Progenitor cell of endocrine pancreas (in vitro differentiated cells): ENCODE measurements around the gene NDUFS2. TPM values are rescaled to one million over a fixed set of nuclear protein-coding genes. Genes with fewer than 3 reads are reported as not detected.
A peak's percentile ranks its signal among the peaks of the same experiment; 100 is the strongest.

Experiments used
- DNase-seq: peaks from one replicate; pipeline ENCODE4 v3.0.0; 2021; ENCODE audit warnings: low spot score; ENCODE audit not compliant: unreplicated experiment
- H3K27ac Mint-ChIP-seq: 2 replicates; pipeline ENCODE4 v1.8.0; 2021; ENCODE audit warnings: mild to moderate bottlenecking, moderate library complexity, mixed read lengths
- H3K27me3 Mint-ChIP-seq: 2 replicates; pipeline ENCODE4 v1.8.0; 2021; ENCODE audit warnings: mixed read lengths
- H3K36me3 Mint-ChIP-seq: 2 replicates; pipeline ENCODE4 v1.8.0; 2022; ENCODE audit warnings: mixed read lengths; ENCODE audit not compliant: insufficient read depth
- H3K4me1 Mint-ChIP-seq: 2 replicates; pipeline ENCODE4 v1.8.0; 2021; ENCODE audit warnings: low read depth, mixed read lengths
- H3K4me3 Mint-ChIP-seq: 2 replicates; pipeline ENCODE4 v1.8.0; 2021; ENCODE audit warnings: low read depth, mild to moderate bottlenecking, moderate library complexity, mixed read lengths
- H3K9me3 Mint-ChIP-seq: 2 replicates; pipeline ENCODE4 v1.8.0; 2021; ENCODE audit warnings: low read depth, mixed read lengths
- CTCF ChIP-seq: fragments of 200-600 bp; sonication (generic); IDR thresholded peaks from one replicate; pipeline ENCODE4 v1.5.0; 2021; ENCODE audit warnings: antibody characterized with exemption, mild to moderate bottlenecking; ENCODE audit not compliant: unreplicated experiment
- total RNA-seq: library from RNA; stranded (reverse); gene quantifications from 2 replicates; pipeline ENCODE4 v1.2.1, GENCODE V29; 2021

NDUFS2 gene
- total RNA-seq, 1 donor from 2014 or later, result 103 TPM

GRCh38 chr1:161233102-161233501, 30.9 kb downstream of the NDUFS2 start:
- Mint-ChIP-seq H3K36me3 (no peaks in the 10 kb centered on the region), H3K4me3 (no peak overlapping the region), H3K27me3 (no peaks in the 10 kb centered on the region), H3K9me3 (no peaks in the 10 kb centered on the region), H3K27ac (no peak overlapping the region), H3K4me1 (no peaks in the 10 kb centered on the region)
- TF ChIP-seq CTCF, result no peak
- DNase-seq, result no peak

DNA sequence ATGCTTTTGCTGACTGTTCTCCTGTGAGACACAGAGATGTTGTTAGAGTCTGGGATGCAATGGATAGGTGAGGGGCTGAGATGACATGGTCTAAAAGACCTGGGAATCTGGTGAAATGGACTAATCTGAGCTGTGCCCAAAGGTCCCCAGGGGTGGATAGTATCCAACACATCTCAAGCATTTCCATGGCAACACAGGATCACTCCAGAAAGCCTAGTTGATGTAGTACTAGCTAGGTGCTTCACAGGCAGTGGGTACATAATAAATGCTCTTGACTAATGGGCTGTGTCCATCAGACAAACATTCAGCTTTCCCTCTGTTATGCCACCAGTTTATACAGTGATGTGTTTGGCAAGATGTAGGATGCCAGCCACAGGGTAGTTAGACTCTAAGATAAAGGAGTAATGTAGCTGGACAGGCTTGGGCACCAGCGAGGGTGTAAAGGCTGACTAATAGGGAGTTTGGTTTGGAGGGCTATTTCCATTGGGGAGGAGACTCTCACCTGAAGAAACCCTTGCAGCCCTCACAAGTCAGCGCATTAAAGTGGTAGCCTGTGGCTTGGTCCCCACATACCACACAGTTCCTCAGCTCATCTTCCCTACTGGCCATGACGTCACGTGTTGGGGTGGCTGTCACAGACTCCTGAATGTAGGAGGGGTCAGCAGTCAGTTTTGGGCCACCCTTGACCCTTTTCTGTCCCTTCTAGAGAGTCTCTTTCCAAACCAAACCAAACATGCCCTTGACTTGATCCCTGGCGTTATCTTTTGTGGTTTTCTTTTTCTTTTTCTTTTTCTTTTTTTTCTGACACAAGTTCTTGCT, 34.0 kb downstream of the NDUFS2 start:
- TF ChIP-seq CTCF, result no peak
- no peak for DNase-seq
- Mint-ChIP-seq H3K4me3 (no peak overlapping the region), H3K9me3 (no peaks in the 10 kb centered on the region), H3K27ac (no peak overlapping the region), H3K36me3 (no peaks in the 10 kb centered on the region), H3K4me1 (no peaks in the 10 kb centered on the region), H3K27me3 (no peaks in the 10 kb centered on the region)

GRCh38 chr1:161238039-161238473, 35.9 kb downstream of the NDUFS2 start, which contains the start of gene NR1I3:
NR1I3 (minus strand) TSS chr1:161238203; CDS start chr1:161236565, 1,638 bp downstream.
- DNase-seq, result no peak
- Mint-ChIP-seq H3K27ac (peak within 1 kb of the TSS; percentile 10), H3K4me3 (no peak within 1 kb of the TSS), H3K4me1 (peaks cover 2% of the 10 kb centered on the region), H3K36me3 (no peaks in the 10 kb centered on the region), H3K27me3 (no peaks in the 10 kb centered on the region), H3K9me3 (no peaks in the 10 kb centered on the region)
- TF ChIP-seq CTCF, result no peak

DNA sequence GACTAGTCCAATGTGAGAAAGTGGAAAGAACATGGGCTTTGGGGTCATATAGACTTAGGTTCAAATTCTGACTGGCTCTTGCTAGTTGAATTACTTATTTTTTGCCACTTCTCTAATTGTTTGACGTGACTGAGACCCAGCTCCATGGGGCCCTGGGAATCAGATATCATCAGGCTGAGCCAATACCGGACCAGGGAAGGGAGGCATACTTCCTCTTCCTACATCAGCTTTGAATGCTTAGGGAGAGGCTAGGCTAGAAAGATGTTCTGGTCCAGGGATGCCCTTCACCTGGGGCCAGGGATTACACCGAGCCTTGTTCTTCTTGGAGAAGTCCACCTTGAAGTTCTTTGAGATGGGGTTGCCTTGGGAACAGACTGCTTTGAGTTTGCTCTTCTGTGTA, 39.5 kb downstream of the NDUFS2 start:
- H3K36me3 Mint-ChIP-seq, result no peaks in the 10 kb centered on the region
- H3K27ac Mint-ChIP-seq, result no peak overlapping the region
- H3K9me3 Mint-ChIP-seq, result no peaks in the 10 kb centered on the region
- DNase-seq, result no peak
- H3K27me3 Mint-ChIP-seq, result no peaks in the 10 kb centered on the region
- no peak for TF ChIP-seq CTCF
- no peak overlapping the region for H3K4me3 Mint-ChIP-seq
- H3K4me1 Mint-ChIP-seq, result peaks cover 5% of the 10 kb centered on the region

- no peak for DNase-seq
- no peak overlapping the region for H3K4me3 Mint-ChIP-seq
- H3K27me3 Mint-ChIP-seq, result no peaks in the 10 kb centered on the region
- no peak for TF ChIP-seq CTCF
- H3K36me3 Mint-ChIP-seq, result no peaks in the 10 kb centered on the region
- no peaks in the 10 kb centered on the region for H3K9me3 Mint-ChIP-seq
- peaks cover 5% of the 10 kb centered on the region for H3K4me1 Mint-ChIP-seq
- H3K27ac Mint-ChIP-seq, result no peak overlapping the region
Observed at GRCh38 chr1:161242313-161242712, 40.1 kb downstream of the NDUFS2 start.
